Activated CD4-positive, alpha-beta memory T cell treated with anti-CD3 and anti-CD28 coated beads, Interleukin-2, amount 10 ng/mL, durations not matched to agents 7 days and 5 days (primary cell): ENCODE results near the gene MGA. TPM values are rescaled to one million over a fixed set of nuclear protein-coding genes. Genes with fewer than 3 reads are reported as not detected.
A peak's percentile ranks its signal among the peaks of the same experiment; 100 is the strongest.

Experiments
- CTCF ChIA-PET: fragments of 350-600 bp; sonication (Branson Sonifier 250); formaldehyde crosslinking; loops from one replicate; lab custom pipeline; 2021; ENCODE audit warnings: antibody characterized with exemption, inconsistent platforms; lab: Charles Lee
- POLR2A ChIA-PET: fragments of 350-600 bp; sonication (Branson Sonifier 250); formaldehyde crosslinking; loops from one replicate; lab custom pipeline; 2021; ENCODE audit warnings: antibody characterized with exemption; lab: Charles Lee
- DNase-seq: peaks from one replicate; pipeline ENCODE4 v3.0.0-alpha.2; 2020
- H3K27ac Mint-ChIP-seq: one replicate; pipeline ENCODE4 v1.8.0; 2021; ENCODE audit warnings: mild to moderate bottlenecking, mixed read lengths
- H3K27me3 Mint-ChIP-seq: one replicate; pipeline ENCODE4 v1.8.0; 2021; ENCODE audit warnings: mixed read lengths
- H3K36me3 Mint-ChIP-seq: one replicate; pipeline ENCODE4 v1.8.0; 2021; ENCODE audit warnings: low read depth, mixed read lengths
- H3K4me1 Mint-ChIP-seq: one replicate; pipeline ENCODE4 v1.8.0; 2021; ENCODE audit warnings: mixed read lengths
- H3K4me3 Mint-ChIP-seq: one replicate; pipeline ENCODE4 v1.8.0; 2021; ENCODE audit warnings: mild to moderate bottlenecking, mixed read lengths
- H3K9me3 Mint-ChIP-seq: one replicate; pipeline ENCODE4 v1.8.0; 2021; ENCODE audit warnings: mixed read lengths
- total RNA-seq, 2 experiments: library from RNA; stranded (reverse); gene quantifications; one replicate each; pipeline ENCODE4 v1.2.3, GENCODE V29; 2021

Gene MGA
- total RNA-seq, 2 experiments from 2014 or later, result 28.2 to 30.3 TPM

- peaks cover 18% of the 10 kb centered on the region for H3K36me3 Mint-ChIP-seq
- POLR2A ChIA-PET, result interaction anchor here (0.8 to 1.5 kb wide), 5 partner anchors 12 to 32 kb away, joined by 3 to 4 read pairs (median 3); no protein-coding TSS in a partner anchor
- CTCF ChIA-PET, result interaction anchor here (2.5 to 11.6 kb wide), 2 partner anchors 33 to 126 kb away, joined by 17 to 270 read pairs; no protein-coding TSS in a partner anchor
- H3K27me3 Mint-ChIP-seq, result no peaks in the 10 kb centered on the region
- no peak overlapping the region for H3K27ac Mint-ChIP-seq
- H3K4me1 Mint-ChIP-seq, result peaks cover 69% of the 10 kb centered on the region
- H3K4me3 Mint-ChIP-seq, result no peak overlapping the region
- H3K9me3 Mint-ChIP-seq, result no peaks in the 10 kb centered on the region
- DNase-seq, result no peak
Observed at GRCh38 chr15:41778521-41778920, 118.3 kb downstream of the MGA start.

GRCh38 chr15:41779662-41780157 is 119.5 kb downstream of the MGA start:
- peak overlapping the region; percentile 37 for H3K27ac Mint-ChIP-seq
- no peaks in the 10 kb centered on the region for H3K27me3 Mint-ChIP-seq
- no peak overlapping the region for H3K4me3 Mint-ChIP-seq
- no peak for DNase-seq
- peaks cover 64% of the 10 kb centered on the region for H3K4me1 Mint-ChIP-seq
- ChIA-PET POLR2A (interaction anchor here (0.9 to 1.5 kb wide), 3 partner anchors 10 to 116 kb away, joined by 3 to 7 read pairs (median 3); no protein-coding TSS in a partner anchor), CTCF (interaction anchor here (0.6 to 11.6 kb wide), 2 partner anchors 32 to 685 kb away, joined by 6 to 270 read pairs; no protein-coding TSS in a partner anchor)
- peaks cover 22% of the 10 kb centered on the region for H3K36me3 Mint-ChIP-seq
- peaks cover 3% of the 10 kb centered on the region for H3K9me3 Mint-ChIP-seq

GRCh38 chr15:41780266-41780665 is 120.1 kb downstream of the MGA start:
- no peak overlapping the region for H3K4me3 Mint-ChIP-seq
- ChIA-PET POLR2A (interaction anchor here (0.9 to 1.1 kb wide), 2 partner anchors 9 to 115 kb away, joined by 3 to 7 read pairs; no protein-coding TSS in a partner anchor), CTCF (interaction anchor here (0.7 to 11.6 kb wide), 2 partner anchors 31 to 124 kb away, joined by 3 to 270 read pairs; no protein-coding TSS in a partner anchor)
- peaks cover 3% of the 10 kb centered on the region for H3K9me3 Mint-ChIP-seq
- DNase-seq, result no peak
- no peaks in the 10 kb centered on the region for H3K27me3 Mint-ChIP-seq
- peaks cover 24% of the 10 kb centered on the region for H3K36me3 Mint-ChIP-seq
- H3K4me1 Mint-ChIP-seq, result peaks cover 60% of the 10 kb centered on the region
- H3K27ac Mint-ChIP-seq, result peak overlapping the region; percentile 37

GRCh38 chr15:41780727-41781126 is 120.5 kb downstream of the MGA start:
- Mint-ChIP-seq H3K9me3 (peaks cover 3% of the 10 kb centered on the region), H3K4me1 (peaks cover 55% of the 10 kb centered on the region), H3K27me3 (no peaks in the 10 kb centered on the region), H3K4me3 (no peak overlapping the region), H3K36me3 (peaks cover 24% of the 10 kb centered on the region), H3K27ac (no peak overlapping the region)
- ChIA-PET CTCF (interaction anchor here (0.7 to 11.6 kb wide), 2 partner anchors 30 to 124 kb away, joined by 3 to 270 read pairs; no protein-coding TSS in a partner anchor), POLR2A (interaction anchor here (0.9 to 1.1 kb wide), 2 partner anchors 9 to 115 kb away, joined by 3 to 7 read pairs; no protein-coding TSS in a partner anchor)
- no peak for DNase-seq

- no peak for DNase-seq
- Mint-ChIP-seq H3K27me3 (no peaks in the 10 kb centered on the region), H3K4me3 (no peak overlapping the region), H3K9me3 (peaks cover 3% of the 10 kb centered on the region), H3K27ac (no peak overlapping the region), H3K36me3 (peaks cover 22% of the 10 kb centered on the region), H3K4me1 (peaks cover 40% of the 10 kb centered on the region)
- POLR2A ChIA-PET, result interaction anchor here (0.7 to 1.7 kb wide), 2 partner anchors 8 to 112 kb away, joined by 3 to 6 read pairs; partner anchors contain the start of gene MAPKBP1
- CTCF ChIA-PET, result interaction anchor here (0.8 to 3.3 kb wide), 3 partner anchors 9 to 155 kb away, joined by 3 to 36 read pairs (median 12); partner anchors contain the start of gene MAPKBP1
Observed at GRCh38 chr15:41782371-41783282, 122.4 kb downstream of the MGA start.

- Mint-ChIP-seq H3K27ac (no peak overlapping the region), H3K36me3 (peaks cover 22% of the 10 kb centered on the region), H3K4me3 (no peak overlapping the region), H3K4me1 (peaks cover 34% of the 10 kb centered on the region), H3K27me3 (no peaks in the 10 kb centered on the region), H3K9me3 (peaks cover 3% of the 10 kb centered on the region)
- DNase-seq, result no peak
- CTCF ChIA-PET, result interaction anchor here (3.0 to 3.3 kb wide), 2 partner anchors 9 to 28 kb away, joined by 12 to 36 read pairs; partner anchors contain the start of gene MAPKBP1
- POLR2A ChIA-PET, result interaction anchor here (0.7 to 1.7 kb wide), 2 partner anchors 9 to 111 kb away, joined by 3 to 6 read pairs; partner anchors contain the start of gene MAPKBP1
Observed at GRCh38 chr15:41783296-41783695, 123.1 kb downstream of the MGA start.

- Mint-ChIP-seq H3K4me3 (no peak overlapping the region), H3K36me3 (peaks cover 7% of the 10 kb centered on the region), H3K4me1 (peaks cover 43% of the 10 kb centered on the region), H3K9me3 (peaks cover 3% of the 10 kb centered on the region), H3K27ac (no peak overlapping the region), H3K27me3 (no peaks in the 10 kb centered on the region)
- no peak for DNase-seq
- ChIA-PET CTCF (interaction anchor here (0.9 to 9.4 kb wide), 3 partner anchors 14 to 60 kb away, joined by 3 to 45 read pairs (median 40); partner anchors contain the start of gene MAPKBP1), POLR2A (interaction anchor here (1.2 kb wide), 1 partner anchor 16 kb away, joined by 3 read pairs; no protein-coding TSS in a partner anchor)
Observed at GRCh38 chr15:41788262-41788661, 128.1 kb downstream of the MGA start.

- no peak overlapping the region for H3K27ac Mint-ChIP-seq
- H3K36me3 Mint-ChIP-seq, result peaks cover 4% of the 10 kb centered on the region
- H3K27me3 Mint-ChIP-seq, result no peaks in the 10 kb centered on the region
- peaks cover 44% of the 10 kb centered on the region for H3K4me1 Mint-ChIP-seq
- CTCF ChIA-PET, result interaction anchor here (0.5 to 9.4 kb wide), 3 partner anchors 15 to 22 kb away, joined by 3 to 45 read pairs (median 40); partner anchors contain the start of gene MAPKBP1
- POLR2A ChIA-PET, result interaction anchor here (1.2 to 2.2 kb wide), 2 partner anchors 9 to 17 kb away, joined by 3 to 7 read pairs; no protein-coding TSS in a partner anchor
- no peak for DNase-seq
- H3K4me3 Mint-ChIP-seq, result no peak overlapping the region
- no peaks in the 10 kb centered on the region for H3K9me3 Mint-ChIP-seq
Observed at GRCh38 chr15:41789236-41789635, 129.0 kb downstream of the MGA start.

GRCh38 chr15:41789662-41790061 is 129.5 kb downstream of the MGA start:
- H3K27me3 Mint-ChIP-seq, result no peaks in the 10 kb centered on the region
- ChIA-PET POLR2A (interaction anchor here (1.2 to 3.4 kb wide), 4 partner anchors 9 to 65 kb away, joined by 3 to 18 read pairs (median 6); partner anchors contain the start of gene MAPKBP1), CTCF (interaction anchor here (4.6 to 9.4 kb wide), 2 partner anchors 16 to 21 kb away, joined by 40 to 45 read pairs; partner anchors contain the start of gene MAPKBP1)
- no peak for DNase-seq
- H3K36me3 Mint-ChIP-seq, result peaks cover 4% of the 10 kb centered on the region
- no peak overlapping the region for H3K4me3 Mint-ChIP-seq
- H3K4me1 Mint-ChIP-seq, result peaks cover 46% of the 10 kb centered on the region
- H3K9me3 Mint-ChIP-seq, result no peaks in the 10 kb centered on the region
- H3K27ac Mint-ChIP-seq, result no peak overlapping the region

- H3K36me3 Mint-ChIP-seq, result peaks cover 3% of the 10 kb centered on the region
- H3K4me1 Mint-ChIP-seq, result peaks cover 49% of the 10 kb centered on the region
- no peaks in the 10 kb centered on the region for H3K27me3 Mint-ChIP-seq
- CTCF ChIA-PET, result interaction anchor here (4.6 to 9.4 kb wide), 2 partner anchors 16 to 21 kb away, joined by 40 to 45 read pairs; partner anchors contain the start of gene MAPKBP1
- no peak overlapping the region for H3K27ac Mint-ChIP-seq
- POLR2A ChIA-PET, result interaction anchor here (1.2 to 3.4 kb wide), 4 partner anchors 10 to 66 kb away, joined by 3 to 18 read pairs (median 6); partner anchors contain the start of gene MAPKBP1
- no peak for DNase-seq
- H3K9me3 Mint-ChIP-seq, result no peaks in the 10 kb centered on the region
- H3K4me3 Mint-ChIP-seq, result no peak overlapping the region
Observed at GRCh38 chr15:41790169-41790568, 130.0 kb downstream of the MGA start.

GRCh38 chr15:41790756-41791546 is 130.7 kb downstream of the MGA start:
- POLR2A ChIA-PET, result interaction anchor here (1.0 to 3.4 kb wide), 6 partner anchors 11 to 67 kb away, joined by 3 to 18 read pairs (median 4); partner anchors contain the start of gene MAPKBP1
- Mint-ChIP-seq H3K27ac (peak overlapping the region; percentile 70), H3K27me3 (no peaks in the 10 kb centered on the region)

More at GRCh38 chr15:41790756-41791546, 130.7 kb downstream of the MGA start:
- peak; percentile 30 for DNase-seq
- CTCF ChIA-PET, result interaction anchor here (0.9 to 9.4 kb wide), 3 partner anchors 10 to 20 kb away, joined by 3 to 45 read pairs (median 40); partner anchors contain the start of gene MAPKBP1
- Mint-ChIP-seq H3K4me3 (peak overlapping the region; percentile 1), H3K9me3 (no peaks in the 10 kb centered on the region), H3K36me3 (peaks cover 2% of the 10 kb centered on the region), H3K4me1 (peaks cover 53% of the 10 kb centered on the region)
